IPS DF 19.7 (cell line): ENCODE results near the gene UBC.
"Not testable (repeated sequence)": the region's sequence is repeated elsewhere in the genome, so short reads cannot be mapped to it uniquely, and the experiment has no call there.

Source experiments
- DNase-seq: peaks from one replicate; pipeline ENCODE4 v3.0.0-alpha.2; 2013; ENCODE audit warnings: low read depth, low spot score

Gene UBC

GRCh38 chr12:124931528-124931927 lies 17.1 kb upstream of the UBC start:
- DNase-seq: not testable (repeated sequence)

GRCh38 chr12:124930586-124930985 lies 16.1 kb upstream of the UBC start:
- no peak for DNase-seq

GRCh38 chr12:124929649-124930419 lies 15.4 kb upstream of the UBC start:
- no peak for DNase-seq

- DNase-seq: no peak
Observed at GRCh38 chr12:124928912-124929530, 14.6 kb upstream of the UBC start.

- DNase-seq: no peak
Observed at GRCh38 chr12:124928095-124928911, 13.9 kb upstream of the UBC start.

- peak; percentile 68 for DNase-seq
Observed at GRCh38 chr12:124927201-124928094, 13.0 kb upstream of the UBC start.

- DNase-seq: not testable (repeated sequence)
Observed at GRCh38 chr12:124925782-124926181, 11.3 kb upstream of the UBC start.

GRCh38 chr12:124925117-124925516 lies 10.7 kb upstream of the UBC start:
- DNase-seq: no peak

- no peak for DNase-seq
Observed at GRCh38 chr12:124923905-124924734, 9.7 kb upstream of the UBC start.

GRCh38 chr12:124921200-124922031 lies 7.0 kb upstream of the UBC start:
- no peak for DNase-seq

GRCh38 chr12:124920353-124920935 lies 6.0 kb upstream of the UBC start:
- no peak for DNase-seq

GRCh38 chr12:124919521-124920352 lies 5.3 kb upstream of the UBC start:
- DNase-seq: no peak

GRCh38 chr12:124918622-124918988 lies 4.2 kb upstream of the UBC start:
- DNase-seq: not testable (repeated sequence)

GRCh38 chr12:124917841-124918621 lies 3.6 kb upstream of the UBC start:
- no peak for DNase-seq

- DNase-seq: peak; percentile 94
Observed at GRCh38 chr12:124917135-124917840, 2.8 kb upstream of the UBC start.

GRCh38 chr12:124916374-124917134 lies 2.1 kb upstream of the UBC start:
- no peak for DNase-seq
